HUES48 (cell line): ENCODE results near the gene TRPT1.
A peak's percentile ranks its signal among the peaks of the same experiment; 100 is the strongest.
"Not testable (repeated sequence)": the region's sequence is repeated elsewhere in the genome, so short reads cannot be mapped to it uniquely, and the experiment has no call there.

Experiments
- H3K27ac ChIP-seq: one replicate; pipeline ENCODE4 v1.7.0; 2013; ENCODE audit warnings: low read depth, low read length, inconsistent platforms
- H3K27me3 ChIP-seq: 2 replicates; pipeline ENCODE4 v1.6.1; 2013; ENCODE audit warnings: mild to moderate bottlenecking, low read length; ENCODE audit not compliant: control insufficient read depth, insufficient read depth
- H3K36me3 ChIP-seq: 2 replicates; pipeline ENCODE4 v1.6.1; 2013; ENCODE audit warnings: low read length; ENCODE audit not compliant: control insufficient read depth, insufficient read depth
- H3K4me1 ChIP-seq: 2 replicates; pipeline ENCODE4 v1.6.1; 2013; ENCODE audit warnings: mild to moderate bottlenecking, low read length; ENCODE audit not compliant: control insufficient read depth, insufficient read depth
- H3K4me3 ChIP-seq: 2 replicates; pipeline ENCODE4 v1.5.1; 2013; ENCODE audit warnings: mild to moderate bottlenecking, low read depth, low read length
- H3K9ac ChIP-seq: 2 replicates; pipeline ENCODE4 v1.6.1; 2013; ENCODE audit warnings: mild to moderate bottlenecking, low read depth, low read length, moderate library complexity
- H3K9me3 ChIP-seq: 2 replicates; pipeline ENCODE4 v1.6.1; 2013; ENCODE audit warnings: low read length; ENCODE audit not compliant: control insufficient read depth, insufficient read depth

The TRPT1 gene

DNA sequence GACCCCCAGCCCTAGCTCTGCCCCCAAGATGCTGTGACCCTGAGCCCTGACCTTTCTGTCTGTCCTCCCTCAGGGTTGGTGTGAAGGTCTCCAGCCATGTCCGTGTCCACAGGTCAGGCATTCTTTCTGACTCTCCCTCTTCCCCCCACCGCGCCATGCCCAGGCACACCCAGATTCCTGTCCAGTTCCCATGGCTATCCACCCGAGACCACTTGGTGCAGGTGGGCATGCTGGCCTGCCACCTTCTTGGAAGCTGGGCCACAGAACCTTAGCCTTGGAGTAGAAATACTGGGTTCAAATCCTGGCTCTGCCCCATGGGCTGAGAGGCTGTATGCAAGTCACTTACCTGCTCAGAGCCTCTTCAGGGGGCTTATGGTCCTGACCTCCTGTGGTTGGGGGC lies 23.1 kb upstream of the TRPT1 start:
- peaks cover 42% of the 10 kb centered on the region for H3K4me1 ChIP-seq
- H3K4me3 ChIP-seq: 0 out of 2 replicates have a peak overlapping the region, but pooled peaks have one; percentile 3
- no peaks in the 10 kb centered on the region for H3K27me3 ChIP-seq
- peak overlapping the region; percentile 94 for H3K27ac ChIP-seq
- no peaks in the 10 kb centered on the region for H3K9me3 ChIP-seq
- H3K9ac ChIP-seq: no peak overlapping the region
- H3K36me3 ChIP-seq: peaks cover 9% of the 10 kb centered on the region

DNA sequence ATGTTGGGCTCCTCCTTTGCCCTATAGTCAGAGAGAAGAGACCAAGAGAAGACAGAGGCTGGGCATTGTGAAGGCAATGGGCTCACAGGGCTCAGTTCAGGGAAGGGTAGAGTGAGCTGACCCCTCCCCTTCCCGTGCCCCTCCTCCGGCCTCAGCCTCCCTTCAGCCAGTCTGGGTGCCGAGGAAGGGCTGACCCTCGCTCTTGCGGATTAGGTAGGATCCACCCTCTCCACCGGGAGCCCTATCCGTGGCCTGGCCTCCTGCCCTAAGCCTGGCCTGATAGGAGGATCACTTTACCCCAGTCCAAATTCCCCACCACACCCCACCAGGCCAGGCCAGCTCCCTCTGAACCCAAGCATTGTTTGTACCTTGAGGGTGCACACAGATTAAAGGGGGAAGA lies 22.6 kb upstream of the TRPT1 start:
- peaks cover 42% of the 10 kb centered on the region for H3K4me1 ChIP-seq
- H3K4me3 ChIP-seq: 0 out of 2 replicates have a peak overlapping the region, but pooled peaks have one; percentile 3
- H3K9ac ChIP-seq: no peak overlapping the region
- no peaks in the 10 kb centered on the region for H3K27me3 ChIP-seq
- peaks cover 13% of the 10 kb centered on the region for H3K36me3 ChIP-seq
- no peaks in the 10 kb centered on the region for H3K9me3 ChIP-seq
- peak overlapping the region; percentile 94 for H3K27ac ChIP-seq

DNA sequence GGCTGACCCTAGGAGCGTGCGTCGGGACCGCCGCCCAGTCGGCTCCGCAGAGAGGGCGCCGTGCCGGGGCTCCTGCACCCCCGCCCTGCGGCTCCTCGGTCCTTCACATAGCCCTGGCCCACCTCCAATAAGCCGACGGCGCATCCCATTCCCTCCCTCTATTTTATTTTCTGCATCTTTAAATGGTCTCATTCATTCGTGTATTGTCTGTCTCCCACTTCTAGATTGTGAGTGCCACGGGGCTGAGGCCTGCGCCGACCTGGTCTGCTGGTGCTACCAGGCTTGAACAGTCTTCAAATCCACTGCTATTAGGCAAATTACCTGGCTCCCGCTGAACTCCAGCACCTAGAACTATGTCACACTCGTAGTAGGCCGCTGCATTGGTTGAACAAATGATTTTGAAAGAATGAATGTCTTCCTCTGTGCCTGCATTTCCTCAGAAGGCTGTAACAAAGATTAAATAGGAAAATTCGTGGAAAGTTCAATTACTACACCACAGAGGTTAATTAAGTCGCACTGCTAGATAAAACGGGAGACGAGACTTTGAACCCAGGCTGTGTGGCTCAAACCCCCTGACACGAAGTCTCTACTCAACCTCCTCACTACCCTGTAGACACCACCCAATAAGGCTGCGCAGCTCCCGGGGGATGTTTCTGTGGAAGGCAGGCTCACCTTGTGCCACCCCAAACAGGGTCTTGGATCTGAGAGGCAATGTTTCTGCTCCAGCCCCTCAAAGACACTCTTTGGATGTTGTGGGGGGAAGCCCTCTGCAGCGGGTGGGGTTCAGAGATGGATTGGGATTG lies 21.9 kb upstream of the TRPT1 start:
- H3K36me3 ChIP-seq: peaks cover 16% of the 10 kb centered on the region
- H3K9me3 ChIP-seq: no peaks in the 10 kb centered on the region
- peak overlapping the region; percentile 69 for H3K4me3 ChIP-seq
- H3K9ac ChIP-seq: no peak overlapping the region
- H3K4me1 ChIP-seq: peaks cover 36% of the 10 kb centered on the region
- H3K27me3 ChIP-seq: no peaks in the 10 kb centered on the region
- H3K27ac ChIP-seq: peak overlapping the region; percentile 94

DNA sequence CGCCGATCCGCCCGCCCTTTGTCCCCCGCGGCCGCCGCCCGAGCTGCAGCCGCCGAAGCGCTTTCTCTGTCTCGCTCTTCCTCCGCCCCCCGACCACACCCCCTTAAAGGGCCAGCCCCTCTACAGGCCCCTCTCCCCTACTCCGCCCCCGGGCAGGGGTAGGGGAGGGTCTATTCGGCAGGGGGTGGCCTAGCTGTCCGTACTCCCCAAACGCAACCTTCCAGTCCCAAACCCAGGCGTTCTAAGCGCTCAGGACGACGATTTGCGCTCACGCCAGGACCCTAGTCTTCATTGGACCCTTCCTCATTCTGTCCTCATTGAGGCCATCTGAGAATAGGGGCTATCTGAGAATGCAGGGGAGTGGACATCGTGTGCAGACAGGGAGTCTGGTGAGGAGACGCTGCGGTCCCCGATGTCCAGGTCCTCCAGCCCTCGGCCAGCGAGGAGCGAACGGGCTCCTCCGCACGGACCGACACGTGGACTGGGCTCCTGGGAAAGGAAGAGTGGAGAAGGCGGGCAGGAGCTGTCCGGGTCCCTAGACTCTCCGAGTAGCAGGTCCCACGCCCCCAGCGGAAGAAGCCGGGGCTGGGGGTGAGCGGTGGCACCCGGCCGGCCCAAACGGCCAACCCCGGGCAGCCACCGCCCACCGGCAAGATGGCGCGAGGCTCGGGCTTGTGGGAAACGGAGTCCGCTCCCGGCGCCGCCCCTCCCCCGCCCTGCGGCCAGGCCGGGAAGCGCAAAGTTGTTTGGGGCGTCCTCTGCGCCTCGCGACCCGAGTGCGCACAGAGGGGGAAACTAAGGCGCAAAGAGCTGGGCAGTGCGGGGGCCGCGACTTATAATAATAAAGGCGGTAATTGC lies 21.1 kb upstream of the TRPT1 start, which contains the start of gene PPP1R14B:
TSS of gene PPP1R14B (minus strand) at position 73 of the 858 bp plus-strand sequence. CDS start 270 bp downstream, outside the sequence.
- peaks cover 34% of the 10 kb centered on the region for H3K4me1 ChIP-seq
- H3K36me3 ChIP-seq: peaks cover 16% of the 10 kb centered on the region
- no peaks in the 10 kb centered on the region for H3K9me3 ChIP-seq
- H3K27me3 ChIP-seq: no peaks in the 10 kb centered on the region
- peak within 1 kb of the TSS; percentile 94 for H3K27ac ChIP-seq
- peak within 1 kb of the TSS; percentile 81 for H3K9ac ChIP-seq
- H3K4me3 ChIP-seq: peak within 1 kb of the TSS; percentile 93

DNA sequence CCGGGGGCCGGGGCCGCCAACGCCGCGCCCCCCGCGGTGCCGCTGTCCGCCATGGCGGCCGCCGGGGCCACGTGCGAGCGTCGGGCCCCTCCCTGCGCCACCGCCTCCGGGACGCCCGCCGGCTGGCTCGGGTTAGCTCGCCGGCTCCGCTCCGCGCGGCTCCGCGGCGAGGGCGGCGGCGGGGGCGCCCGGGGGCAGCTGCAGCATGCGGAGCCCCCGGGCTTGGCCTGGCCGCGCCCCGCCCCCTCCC lies 20.6 kb upstream of the TRPT1 start:
- H3K27ac ChIP-seq: peak overlapping the region; percentile 86
- H3K4me1 ChIP-seq: peaks cover 34% of the 10 kb centered on the region
- peak overlapping the region; percentile 81; the same call in 1 of the 2 replicates for H3K9ac ChIP-seq
- not testable (repeated sequence) for H3K9me3 ChIP-seq, H3K27me3 ChIP-seq
- H3K4me3 ChIP-seq: peak overlapping the region; percentile 93; the same call in 1 of the 2 replicates
- H3K36me3 ChIP-seq: peaks cover 16% of the 10 kb centered on the region

DNA sequence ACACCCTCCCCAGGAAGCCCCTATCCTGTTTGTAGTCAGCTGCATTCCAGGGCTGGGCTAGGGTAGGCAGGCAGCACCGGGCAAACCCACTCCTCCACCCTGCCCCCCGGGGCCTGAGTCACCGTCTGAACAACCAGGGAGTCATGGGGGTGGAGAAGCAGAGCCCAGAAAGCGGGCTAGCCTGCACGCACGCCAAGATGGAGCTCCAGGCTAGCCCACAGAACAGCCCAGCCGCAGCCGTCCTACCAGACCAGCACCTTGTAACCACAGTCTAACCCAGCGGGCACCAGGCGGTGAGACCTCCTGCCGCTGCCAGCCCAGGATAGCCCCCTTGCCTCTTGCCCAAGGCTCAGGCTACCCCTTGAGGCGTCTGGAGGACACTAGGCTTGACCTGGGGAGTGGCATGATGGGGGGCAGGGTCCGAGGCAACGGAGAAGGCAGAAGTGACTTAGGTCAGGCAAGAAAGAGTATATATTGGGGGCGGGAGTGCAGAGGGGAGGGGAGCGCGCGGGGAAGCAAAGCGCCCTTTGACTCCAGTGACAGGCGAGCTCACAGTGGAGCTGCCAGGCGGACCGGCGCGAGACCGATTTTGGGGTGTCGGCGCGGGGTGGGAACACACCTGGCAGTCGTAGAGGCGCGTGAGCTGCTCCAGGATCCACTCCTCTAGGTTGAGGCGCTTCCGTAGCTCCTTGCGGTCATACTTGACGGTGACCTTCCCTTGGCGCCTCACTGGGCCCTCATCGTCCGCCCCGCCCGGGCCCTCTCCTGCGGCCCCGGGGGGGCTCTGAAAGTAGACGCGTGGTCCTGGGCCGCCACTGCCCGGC lies 20.0 kb upstream of the TRPT1 start:
- Histone ChIP-seq H3K36me3 (peaks cover 16% of the 10 kb centered on the region), H3K4me3 (peak overlapping the region; percentile 93), H3K4me1 (peaks cover 34% of the 10 kb centered on the region), H3K27me3 (no peaks in the 10 kb centered on the region), H3K9me3 (no peaks in the 10 kb centered on the region), H3K27ac (peak overlapping the region; percentile 86), H3K9ac (peak overlapping the region; percentile 81)

DNA sequence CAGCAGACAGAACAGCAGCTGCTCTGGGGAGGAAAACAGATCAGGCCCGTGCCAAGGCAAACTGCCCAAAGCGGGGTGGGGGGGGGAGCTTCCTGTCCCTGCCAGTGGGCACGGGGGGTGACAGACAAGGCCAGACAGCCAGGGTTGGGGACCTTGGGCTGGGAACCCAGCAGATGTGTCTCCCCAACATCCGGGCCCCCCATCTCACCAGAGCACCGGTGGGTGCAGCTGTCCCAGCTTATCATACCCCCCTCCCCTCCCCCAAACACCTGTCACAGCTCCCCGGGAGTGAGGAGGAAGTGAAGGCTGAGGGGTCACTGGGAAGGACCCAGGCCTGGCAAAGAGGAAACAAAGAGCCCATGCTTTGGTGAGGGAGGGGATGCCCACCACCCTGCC lies 19.4 kb upstream of the TRPT1 start:
- H3K4me3 ChIP-seq: peak overlapping the region; percentile 93
- peak overlapping the region; percentile 81 for H3K9ac ChIP-seq
- H3K27ac ChIP-seq: peak overlapping the region; percentile 86
- H3K27me3 ChIP-seq: no peaks in the 10 kb centered on the region
- no peaks in the 10 kb centered on the region for H3K9me3 ChIP-seq
- peaks cover 28% of the 10 kb centered on the region for H3K4me1 ChIP-seq
- peaks cover 16% of the 10 kb centered on the region for H3K36me3 ChIP-seq

DNA sequence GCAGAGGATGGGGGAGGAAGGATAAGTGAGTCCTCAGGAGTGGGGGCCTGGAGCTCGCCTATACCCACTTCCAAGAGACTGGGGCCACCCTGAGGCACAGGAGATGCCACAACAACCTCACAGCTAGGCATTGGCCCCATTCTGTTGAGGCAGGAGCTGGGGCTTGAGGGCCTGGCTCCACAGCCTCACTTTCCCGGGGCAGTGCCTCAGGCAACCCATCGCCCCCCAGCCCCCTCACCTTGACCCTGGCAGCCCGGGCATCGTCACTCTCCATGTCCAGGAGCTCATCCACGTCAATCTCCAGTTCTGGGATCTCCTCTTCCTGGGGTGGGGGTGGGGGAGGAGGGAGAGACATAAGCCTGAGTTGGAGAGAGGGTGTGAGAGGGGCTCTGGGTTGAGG lies 19.0 kb upstream of the TRPT1 start:
- peaks cover 26% of the 10 kb centered on the region for H3K4me1 ChIP-seq
- H3K27ac ChIP-seq: peak overlapping the region; percentile 86
- no peaks in the 10 kb centered on the region for H3K27me3 ChIP-seq
- no peaks in the 10 kb centered on the region for H3K9me3 ChIP-seq
- no peak overlapping the region for H3K9ac ChIP-seq
- H3K4me3 ChIP-seq: peak overlapping the region; percentile 93; the same call in 1 of the 2 replicates
- peaks cover 16% of the 10 kb centered on the region for H3K36me3 ChIP-seq

DNA sequence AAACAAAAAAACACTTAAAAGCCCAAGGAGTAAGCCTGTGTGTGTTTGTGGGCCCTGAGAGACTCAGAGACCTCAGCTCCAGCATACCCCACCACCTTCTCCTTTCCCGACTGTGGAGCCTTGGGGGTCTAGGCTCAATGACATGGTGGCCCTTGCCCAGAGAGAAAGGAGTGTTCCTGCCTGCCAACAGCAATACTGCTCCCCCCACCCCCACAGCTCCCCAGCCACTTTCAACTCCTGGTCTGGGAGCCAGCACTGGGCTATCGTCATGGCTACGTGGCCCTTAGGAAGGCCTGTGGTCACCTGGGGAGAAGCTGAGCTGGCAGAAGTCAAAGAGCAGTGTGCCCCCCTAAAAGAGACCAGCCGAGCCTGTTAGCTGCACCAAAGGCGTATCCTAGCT lies 18.1 kb upstream of the TRPT1 start:
- no peak overlapping the region for H3K27ac ChIP-seq
- H3K4me1 ChIP-seq: peaks cover 20% of the 10 kb centered on the region
- no peak overlapping the region for H3K4me3 ChIP-seq
- no peak overlapping the region for H3K9ac ChIP-seq
- H3K36me3 ChIP-seq: peaks cover 17% of the 10 kb centered on the region
- no peaks in the 10 kb centered on the region for H3K27me3 ChIP-seq
- no peaks in the 10 kb centered on the region for H3K9me3 ChIP-seq

DNA sequence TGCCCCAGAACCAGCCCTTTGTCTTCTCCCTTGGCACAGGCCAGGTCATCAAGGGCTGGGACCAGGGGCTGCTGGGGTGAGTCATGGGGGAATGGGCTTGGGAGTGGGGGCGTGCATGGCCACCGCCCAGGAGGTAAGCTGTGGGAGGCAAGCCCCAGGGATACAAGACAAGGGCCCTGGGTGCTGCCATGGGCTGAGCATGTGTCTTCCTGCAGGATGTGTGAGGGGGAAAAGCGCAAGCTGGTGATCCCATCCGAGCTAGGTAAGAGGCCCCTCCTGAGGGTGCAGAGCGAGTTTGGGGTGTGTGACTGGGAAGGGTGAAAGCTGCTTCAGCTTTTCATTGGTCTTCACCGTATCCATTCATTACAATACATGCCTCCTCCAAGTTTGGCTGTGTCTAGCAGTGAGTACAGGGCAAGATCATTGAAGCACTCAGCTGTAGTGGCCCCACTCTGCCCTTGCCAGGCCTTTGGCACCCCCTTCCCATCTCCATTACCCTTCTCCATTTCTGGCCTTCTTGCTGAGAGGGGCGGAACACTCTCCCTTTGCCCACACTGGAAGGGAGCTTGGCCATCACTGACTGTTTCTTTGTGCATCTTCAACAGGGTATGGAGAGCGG lies 17.4 kb upstream of the TRPT1 start:
- Histone ChIP-seq H3K4me1 (peaks cover 12% of the 10 kb centered on the region), H3K9me3 (no peaks in the 10 kb centered on the region), H3K27me3 (no peaks in the 10 kb centered on the region), H3K36me3 (peaks cover 25% of the 10 kb centered on the region), H3K4me3 (no peak overlapping the region; the same call in 1 of the 2 replicates), H3K27ac (no peak overlapping the region), H3K9ac (no peak overlapping the region)
